ENCODE results near the gene MYH2.

MYH2 gene

DNA sequence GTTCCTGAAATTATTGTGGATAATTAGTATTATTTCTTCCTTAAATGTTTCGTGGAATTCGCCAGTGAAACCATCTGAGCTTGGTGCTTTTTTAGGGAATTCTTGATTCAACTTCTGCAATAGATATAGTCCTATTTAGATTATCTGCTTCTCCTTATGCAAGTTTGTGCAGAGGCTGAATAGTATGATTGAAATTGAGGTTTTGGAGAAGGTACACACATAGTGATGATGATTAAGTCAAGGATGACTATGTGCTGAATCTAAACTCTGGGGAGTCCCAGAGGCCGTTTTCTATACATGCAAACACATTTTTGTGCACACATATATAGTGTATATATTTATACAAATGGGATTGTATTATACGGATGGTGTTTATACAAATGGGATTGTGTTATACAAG lies 74.9 kb downstream of the MYH2 start:
- no peak overlapping the region for H3K4me2 ChIP-seq (ENCODE audit: insufficient read depth, low read length)
- no peak for ATAC-seq (ENCODE audit: insufficient read depth, low read depth)
- no peak for TF ChIP-seq EZH2 (IDR thresholded peaks at IDR 0.05; ENCODE audit: borderline replicate concordance, low read depth, low read length, severe bottlenecking)
- TF ChIP-seq, protein P1, sequence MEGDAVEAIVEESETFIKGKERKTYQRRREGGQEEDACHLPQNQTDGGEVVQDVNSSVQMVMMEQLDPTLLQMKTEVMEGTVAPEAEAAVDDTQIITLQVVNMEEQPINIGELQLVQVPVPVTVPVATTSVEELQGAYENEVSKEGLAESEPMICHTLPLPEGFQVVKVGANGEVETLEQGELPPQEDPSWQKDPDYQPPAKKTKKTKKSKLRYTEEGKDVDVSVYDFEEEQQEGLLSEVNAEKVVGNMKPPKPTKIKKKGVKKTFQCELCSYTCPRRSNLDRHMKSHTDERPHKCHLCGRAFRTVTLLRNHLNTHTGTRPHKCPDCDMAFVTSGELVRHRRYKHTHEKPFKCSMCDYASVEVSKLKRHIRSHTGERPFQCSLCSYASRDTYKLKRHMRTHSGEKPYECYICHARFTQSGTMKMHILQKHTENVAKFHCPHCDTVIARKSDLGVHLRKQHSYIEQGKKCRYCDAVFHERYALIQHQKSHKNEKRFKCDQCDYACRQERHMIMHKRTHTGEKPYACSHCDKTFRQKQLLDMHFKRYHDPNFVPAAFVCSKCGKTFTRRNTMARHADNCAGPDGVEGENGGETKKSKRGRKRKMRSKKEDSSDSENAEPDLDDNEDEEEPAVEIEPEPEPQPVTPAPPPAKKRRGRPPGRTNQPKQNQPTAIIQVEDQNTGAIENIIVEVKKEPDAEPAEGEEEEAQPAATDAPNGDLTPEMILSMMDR (IDR thresholded peaks at IDR 0.05; ENCODE audit: borderline replicate concordance, extremely low read depth, low read length, poor library complexity, severe bottlenecking) = no peak

GRCh38 chr17:10471858-10472257 lies 77.6 kb downstream of the MYH2 start:
- DNase-seq (no peak), ATAC-seq (ENCODE audit: insufficient read depth, low read depth) (no peak)
- H3K4me2 ChIP-seq (ENCODE audit: insufficient read depth, low read length) = no peak overlapping the region
- H3K9ac ChIP-seq (ENCODE audit: low read depth, low read length) = no peak overlapping the region
- H4K20me1 ChIP-seq (ENCODE audit: insufficient read depth, low read length) = no peaks in the 10 kb centered on the region
- no peak for TF ChIP-seq EZH2 (IDR thresholded peaks at IDR 0.05; ENCODE audit: borderline replicate concordance, low read depth, low read length, severe bottlenecking)
- TF ChIP-seq, protein P1 (IDR thresholded peaks at IDR 0.05; ENCODE audit: borderline replicate concordance, extremely low read depth, low read length, poor library complexity, severe bottlenecking) = no peak
- H2AFZ ChIP-seq (ENCODE audit: low read depth, low read length) = no peak overlapping the region
- H3K4me1 ChIP-seq (ENCODE audit: insufficient read depth, low read length) = no peaks in the 10 kb centered on the region
- no peak overlapping the region for H3K4me3 ChIP-seq (ENCODE audit: low read depth in 1 of 2, low read length in 2 of 2)
- H3K27me3 ChIP-seq (ENCODE audit: insufficient read depth, low read length, poor library complexity) = peaks cover 14% of the 10 kb centered on the region
- H3K27ac ChIP-seq (ENCODE audit: low read length) = no peak overlapping the region
- H3K9me3 ChIP-seq (ENCODE audit: insufficient read depth, low read length, severe bottlenecking) = no peaks in the 10 kb centered on the region
- no peaks in the 10 kb centered on the region for H3K79me2 ChIP-seq (ENCODE audit: insufficient read depth, low read length)
- H3K36me3 ChIP-seq (ENCODE audit: insufficient read depth, low read length) = no peaks in the 10 kb centered on the region

More for the DNA sequence above, 74.9 kb downstream of the MYH2 start:
- Histone ChIP-seq H3K4me1 (ENCODE audit: insufficient read depth, low read length) (no peaks in the 10 kb centered on the region), H3K4me3 (ENCODE audit: low read depth in 1 of 2, low read length in 2 of 2) (no peak overlapping the region), H3K27ac (ENCODE audit: low read length) (no peak overlapping the region), H3K36me3 (ENCODE audit: insufficient read depth, low read length) (no peaks in the 10 kb centered on the region), H3K79me2 (ENCODE audit: insufficient read depth, low read length) (no peaks in the 10 kb centered on the region), H4K20me1 (ENCODE audit: insufficient read depth, low read length) (no peaks in the 10 kb centered on the region), H2AFZ (ENCODE audit: low read depth, low read length) (no peak overlapping the region), H3K9ac (ENCODE audit: low read depth, low read length) (no peak overlapping the region), H3K27me3 (ENCODE audit: insufficient read depth, low read length, poor library complexity) (peaks cover 12% of the 10 kb centered on the region), H3K9me3 (ENCODE audit: insufficient read depth, low read length, severe bottlenecking) (no peaks in the 10 kb centered on the region)
- DNase-seq = no peak
